Umbilical cord (tissue), 2 donors: ENCODE results near the gene EFNB3. TPM values are rescaled to one million over a fixed set of nuclear protein-coding genes. Genes with fewer than 3 reads are reported as not detected.
A peak's percentile ranks its signal among the peaks of the same experiment; 100 is the strongest.

ENCODE experiments used
- DNase-seq: peaks from one replicate; pipeline ENCODE4 v3.0.0-alpha.2; 2015; ENCODE audit warnings: low spot score
- total RNA-seq: library from RNA; depleted of rRNA; stranded (reverse); fragments of >200 nt; gene quantifications from one replicate; pipeline ENCODE4 v1.2.3, GENCODE V29; 2014; ENCODE audit warnings: low replicate concordance; ENCODE audit not compliant: insufficient read depth

Gene EFNB3, protein sequence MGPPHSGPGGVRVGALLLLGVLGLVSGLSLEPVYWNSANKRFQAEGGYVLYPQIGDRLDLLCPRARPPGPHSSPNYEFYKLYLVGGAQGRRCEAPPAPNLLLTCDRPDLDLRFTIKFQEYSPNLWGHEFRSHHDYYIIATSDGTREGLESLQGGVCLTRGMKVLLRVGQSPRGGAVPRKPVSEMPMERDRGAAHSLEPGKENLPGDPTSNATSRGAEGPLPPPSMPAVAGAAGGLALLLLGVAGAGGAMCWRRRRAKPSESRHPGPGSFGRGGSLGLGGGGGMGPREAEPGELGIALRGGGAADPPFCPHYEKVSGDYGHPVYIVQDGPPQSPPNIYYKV
- total RNA-seq = 1.9 TPM

DNA sequence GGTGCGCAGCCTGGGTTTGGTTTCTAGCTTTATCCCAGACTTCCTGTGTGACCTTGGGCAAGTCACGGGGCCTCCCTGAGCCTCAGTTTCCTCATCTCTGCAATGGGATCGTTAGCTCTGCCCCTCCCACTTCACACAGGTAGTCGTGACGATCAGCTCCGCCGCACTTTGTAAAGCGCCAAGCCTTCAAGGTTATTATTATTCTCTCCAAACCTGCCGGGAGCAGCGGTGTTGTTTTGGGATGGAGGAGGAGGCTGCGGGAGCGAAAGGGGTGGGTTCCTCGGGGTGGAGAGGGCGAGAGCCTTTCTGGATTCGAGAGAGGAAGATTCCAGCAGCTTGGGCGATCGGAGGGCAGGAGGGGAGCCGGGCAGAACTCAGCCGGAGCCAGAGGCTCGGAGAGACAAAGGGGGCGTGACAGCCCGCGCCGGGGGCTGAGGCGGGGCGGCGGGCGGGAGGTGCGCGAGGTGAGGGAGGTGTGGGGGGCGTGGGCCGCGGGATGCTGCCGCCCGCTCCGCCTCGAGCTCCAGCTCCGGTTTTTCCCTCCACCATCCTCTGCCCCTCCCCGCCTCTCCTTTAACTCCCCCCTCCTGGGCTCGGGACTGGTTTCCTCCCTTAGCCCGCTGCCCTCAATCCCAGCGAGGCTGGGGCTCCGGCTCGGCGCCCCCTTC lies at the start of gene EFNB3:
TSS of gene EFNB3 (plus strand) at position 602 of the 668 bp plus-strand sequence. CDS start 397 bp downstream, outside the sequence.
- DNase-seq = peak; percentile 69

DNA sequence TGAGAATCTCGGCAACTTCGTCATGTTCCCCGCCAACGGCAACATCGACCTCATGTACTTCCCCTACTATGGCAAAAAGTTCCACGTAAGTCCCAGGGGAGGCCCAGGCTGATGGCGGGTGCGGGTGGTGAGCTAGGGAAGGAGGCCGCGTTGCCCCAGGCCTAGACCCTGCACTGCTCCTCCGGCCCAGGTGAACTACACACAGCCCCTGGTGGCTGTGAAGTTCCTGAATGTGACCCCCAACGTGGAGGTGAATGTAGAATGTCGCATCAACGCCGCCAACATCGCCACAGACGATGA lies 49.5 kb upstream of the EFNB3 start:
- no peak for DNase-seq

DNA sequence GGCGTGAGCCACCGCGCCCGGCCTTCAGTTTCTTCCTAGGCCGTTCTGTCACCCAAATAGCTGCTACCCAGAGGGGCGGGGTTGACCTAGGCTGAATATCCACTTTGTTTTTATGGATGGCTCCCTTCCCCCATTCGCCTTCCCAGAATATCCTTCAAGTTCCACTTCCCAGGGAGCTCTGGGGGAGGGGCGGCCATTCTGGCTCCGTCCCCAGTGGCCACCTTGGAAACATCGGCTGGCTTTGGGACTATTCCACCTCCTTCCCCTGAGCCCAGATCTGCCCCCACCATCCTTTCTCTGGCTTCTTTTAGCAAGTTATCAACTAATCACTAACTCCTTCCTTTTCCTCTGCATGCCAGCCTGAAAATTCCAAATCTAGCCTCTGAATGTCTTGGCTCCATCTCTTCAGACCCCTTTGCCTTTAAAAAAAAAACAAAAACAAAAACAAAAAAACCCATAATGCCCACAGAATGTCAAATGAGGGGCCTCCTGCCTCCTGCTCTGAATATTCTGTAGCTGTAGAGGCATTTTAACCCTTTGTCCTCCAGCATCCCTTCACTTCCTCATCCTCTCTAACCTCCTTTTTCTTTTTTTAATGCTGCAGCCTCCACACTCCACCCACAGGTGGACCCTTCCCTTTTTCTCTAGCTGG lies 47.9 kb upstream of the EFNB3 start:
- DNase-seq = peak; percentile 43

GRCh38 chr17:7667656-7668406 lies 37.2 kb upstream of the EFNB3 start:
- peak; percentile 57 for DNase-seq

GRCh38 chr17:7668482-7668881 lies 36.5 kb upstream of the EFNB3 start:
- no peak for DNase-seq

- no peak for DNase-seq
These were observed 31.8 kb upstream of the EFNB3 start for GRCh38 chr17:7673239-7673638.

- no peak for DNase-seq
These were observed 30.1 kb upstream of the EFNB3 start for GRCh38 chr17:7674934-7675333.

GRCh38 chr17:7676533-7676932 lies 28.5 kb upstream of the EFNB3 start:
- DNase-seq = no peak

DNA sequence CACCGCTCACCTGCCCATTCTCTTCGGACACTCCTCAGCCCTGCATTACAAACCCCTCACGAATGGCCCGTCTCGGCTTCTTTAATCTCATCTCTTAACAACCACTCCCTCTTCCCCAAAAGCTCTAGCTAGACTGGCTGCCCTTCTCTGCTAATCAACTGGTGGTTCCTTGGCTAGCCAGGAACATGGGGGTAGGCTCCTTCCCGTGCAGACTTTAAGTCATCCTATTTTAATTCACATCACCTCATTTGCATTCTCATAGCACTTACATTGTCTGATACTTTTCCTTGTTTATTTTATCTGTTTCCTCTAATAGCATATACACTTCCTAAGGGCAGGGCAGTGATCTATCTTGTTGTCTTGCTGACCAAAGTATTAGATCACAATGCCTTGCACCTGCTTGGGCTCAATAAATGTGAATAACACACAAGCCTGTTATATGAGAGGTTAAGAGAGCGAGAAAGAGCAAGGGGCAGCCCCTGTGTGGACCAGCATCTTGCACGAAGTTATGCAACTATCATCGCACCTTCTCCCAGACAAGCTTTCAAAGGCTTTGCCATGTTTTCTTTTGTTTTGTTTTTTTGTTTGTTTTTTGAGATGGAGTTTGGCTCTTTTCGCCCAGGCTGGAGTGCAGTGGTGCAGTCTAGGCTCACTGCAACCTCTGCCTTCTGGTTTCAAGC lies 27.5 kb upstream of the EFNB3 start:
- DNase-seq = no peak

DNA sequence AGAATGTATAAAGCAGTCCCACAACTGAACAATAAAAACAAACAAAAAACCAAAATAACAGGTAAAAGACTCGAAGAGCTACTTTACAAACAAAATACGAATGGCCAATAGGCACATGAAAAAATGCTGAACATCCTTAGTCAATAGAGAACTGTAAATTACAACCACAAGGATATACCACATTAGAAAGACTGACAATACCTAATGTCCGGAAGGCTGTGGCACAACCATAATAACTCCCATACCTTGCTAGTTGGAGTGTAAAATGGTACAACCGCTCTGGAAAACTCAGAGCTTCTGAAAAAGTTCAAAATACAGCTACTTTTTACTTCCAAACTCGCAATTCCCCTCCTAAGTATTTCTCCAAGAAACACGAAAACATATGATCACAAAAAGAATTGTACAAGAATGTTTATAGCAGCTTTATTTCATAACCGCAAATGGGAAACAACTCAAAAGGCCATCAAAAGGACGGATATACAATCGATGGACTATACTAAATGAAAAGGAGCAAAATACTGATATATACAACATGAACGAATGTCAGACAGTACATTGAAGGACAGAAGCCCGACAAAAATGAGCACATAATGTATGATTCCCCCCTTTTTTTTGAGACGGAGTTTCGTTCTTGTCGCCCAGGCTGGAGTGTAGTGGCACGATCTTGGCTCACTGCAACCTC lies 20.0 kb upstream of the EFNB3 start:
- no peak for DNase-seq

GRCh38 chr17:7685533-7686221 lies 19.3 kb upstream of the EFNB3 start:
- DNase-seq = peak; percentile 97

DNA sequence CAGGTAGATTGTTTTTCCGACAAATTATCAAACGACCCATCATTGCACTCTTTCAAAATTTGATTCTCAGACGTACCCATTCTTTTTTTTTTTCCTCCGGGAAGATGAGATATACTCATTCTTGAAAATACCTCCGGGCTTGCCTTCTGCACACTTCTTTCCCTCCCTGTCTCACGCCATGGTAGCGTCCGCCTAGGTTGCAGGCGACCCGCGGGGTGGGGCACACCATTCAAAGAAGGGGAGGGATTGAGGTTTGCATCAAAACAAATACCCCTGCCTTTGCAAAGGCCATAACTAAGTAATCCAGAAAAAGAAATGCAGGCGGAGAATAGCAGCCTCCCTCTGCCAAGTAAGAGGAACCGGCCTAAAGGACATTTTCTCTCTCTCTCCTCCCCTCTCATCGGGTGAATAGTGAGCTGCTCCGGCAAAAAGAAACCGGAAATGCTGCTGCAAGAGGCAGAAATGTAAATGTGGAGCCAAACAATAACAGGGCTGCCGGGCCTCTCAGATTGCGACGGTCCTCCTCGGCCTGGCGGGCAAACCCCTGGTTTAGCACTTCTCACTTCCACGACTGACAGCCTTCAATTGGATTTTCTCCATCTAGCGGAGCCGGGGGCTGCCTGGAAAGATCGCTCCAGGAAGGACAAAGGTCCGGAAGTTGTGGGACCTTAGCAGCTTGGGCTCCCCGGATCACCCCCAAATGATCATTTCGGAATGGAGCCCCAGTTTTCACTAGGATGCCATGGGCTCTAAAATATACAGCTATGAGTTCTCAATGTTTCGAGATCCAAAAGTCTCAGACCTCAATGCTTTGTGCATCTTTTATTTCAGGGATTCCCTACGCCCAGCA lies 18.6 kb upstream of the EFNB3 start:
- peak; percentile 94 for DNase-seq

GRCh38 chr17:7687072-7687907 lies 17.7 kb upstream of the EFNB3 start, which contains the start of gene TP53:
TP53 (minus strand) TSS chr17:7687490; CDS start chr17:7676594, 10,896 bp downstream.
- peak; percentile 97 for DNase-seq

DNA sequence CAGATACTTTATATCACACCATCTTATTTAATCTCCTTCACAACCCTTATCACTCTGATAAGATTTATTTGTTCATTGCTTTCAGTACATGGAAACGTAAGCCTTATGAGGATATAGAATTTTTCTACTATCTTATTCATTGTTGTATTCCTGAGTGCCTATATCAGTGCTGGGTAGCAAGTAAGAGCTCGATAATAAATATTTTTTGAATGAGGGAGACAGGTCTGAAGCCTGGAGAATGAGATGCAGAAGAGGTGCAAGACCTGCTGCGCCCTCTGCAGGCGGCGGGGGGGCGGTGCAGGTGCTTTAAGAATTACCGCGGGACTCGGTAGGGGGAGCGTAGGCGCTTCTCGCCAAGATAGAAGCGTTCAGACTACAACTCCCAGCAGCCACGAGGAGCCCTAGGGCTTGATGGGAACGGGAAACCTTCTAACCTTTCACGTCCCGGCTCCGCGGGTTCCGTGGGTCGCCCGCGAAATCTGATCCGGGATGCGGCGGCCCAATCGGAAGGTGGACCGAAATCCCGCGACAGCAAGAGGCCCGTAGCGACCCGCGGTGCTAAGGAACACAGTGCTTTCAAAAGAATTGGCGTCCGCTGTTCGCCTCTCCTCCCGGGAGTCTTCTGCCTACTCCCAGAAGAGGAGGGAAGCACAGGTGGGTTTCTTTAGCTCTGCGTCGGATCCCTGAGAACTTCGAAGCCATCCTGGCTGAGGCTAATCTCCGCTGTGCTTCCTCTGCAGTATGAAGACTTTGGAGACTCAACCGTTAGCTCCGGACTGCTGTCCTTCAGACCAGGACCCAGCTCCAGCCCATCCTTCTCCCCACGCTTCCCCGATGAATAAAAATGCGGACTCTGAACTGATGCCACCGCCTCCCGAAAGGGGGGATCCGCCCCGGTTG lies 16.8 kb upstream of the EFNB3 start, which contains the start of gene WRAP53:
TSS of gene WRAP53 (plus strand) at position 570 of the 900 bp plus-strand sequence. CDS start at position 742, 172 bp downstream.
- DNase-seq = peak; percentile 100

- no peak for DNase-seq
These were observed 16.1 kb upstream of the EFNB3 start for GRCh38 chr17:7688808-7689316.

DNA sequence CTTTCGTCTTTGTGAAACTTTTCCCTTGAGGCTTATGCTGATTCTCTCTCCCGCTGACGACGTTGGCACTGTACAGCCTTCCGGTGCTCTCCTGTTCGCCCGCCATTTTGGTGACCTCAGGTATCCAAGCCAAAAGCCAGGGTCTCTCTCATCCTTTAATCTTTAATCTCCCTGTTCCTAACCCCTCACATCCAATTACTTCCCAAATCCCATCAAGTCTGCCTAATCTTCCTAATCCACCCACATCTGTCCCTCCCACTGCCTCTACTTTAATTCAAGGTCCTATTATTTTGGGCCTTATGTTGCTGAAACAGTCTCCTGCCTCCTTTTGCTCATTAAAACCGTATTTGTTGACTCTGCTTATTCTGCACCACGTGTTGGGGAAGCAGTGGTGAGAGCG lies 9.4 kb upstream of the EFNB3 start:
- no peak for DNase-seq
